K562 (cell line): ENCODE measurements around the gene SMC6. TPM values are rescaled to one million over a fixed set of nuclear protein-coding genes. Genes with fewer than 3 reads are reported as not detected.

Experiments
- BRF2 ChIP-seq: IDR thresholded peaks from 3 replicates; pipeline ENCODE4 v1.6.1; 2011; ENCODE audit warnings: borderline replicate concordance, mild to moderate bottlenecking; ENCODE audit not compliant: insufficient read length, insufficient read depth
- CBFA2T2 ChIP-seq: fragments of 450-650 bp; conservative IDR thresholded peaks from 2 replicates; pipeline ENCODE4 v1.6.1; 2017; ENCODE audit warnings: mild to moderate bottlenecking
- MTF1 ChIP-seq: fragments of 250-450 bp; sonication (Bioruptor Pico); IDR thresholded peaks from 2 replicates; pipeline ENCODE4 v1.9.0; 2021; ENCODE audit warnings: moderate library complexity, mild to moderate bottlenecking, inconsistent platforms, borderline replicate concordance
- NR2C2 ChIP-seq, 2 experiments: fragments of 200-800 bp in 1 of 2; sonication (Bioruptor generic) in 1 of 2; sonication (generic) in 1 of 2; formaldehyde crosslinking in 1 of 2; IDR thresholded peaks; 2 replicates each; pipeline versions ENCODE4 v1.6.1 to v1.8.0; 2016 to 2022; ENCODE audit warnings: mild to moderate bottlenecking in 1 of 2, missing compliant biosample characterization in 1 of 2, missing genetic modification characterization in 1 of 2, missing genetic modification reagents in 1 of 2
- POLR2A ChIP-seq: fragments of 450-650 bp; conservative IDR thresholded peaks from 2 replicates; pipeline ENCODE4 v1.6.1; 2016
- SIN3A ChIP-seq, 2 experiments: fragments of 150-350 bp in 1 of 2; IDR thresholded peaks; 2 replicates each; pipeline ENCODE4 v1.6.1; 2011 to 2016; ENCODE audit warnings: borderline replicate concordance in 2 of 2, low read depth in 2 of 2, low read length in 2 of 2, mild to moderate bottlenecking in 2 of 2, moderate library complexity in 2 of 2; ENCODE audit not compliant: control insufficient read depth in 1 of 2
- TGIF2 ChIP-seq: sonication (generic); formaldehyde crosslinking; IDR thresholded peaks from 2 replicates; pipeline ENCODE4 v1.8.1; 2022; ENCODE audit warnings: mild to moderate bottlenecking, missing genetic modification reagents, moderate library complexity
- ZBTB5 ChIP-seq: fragments of 450-650 bp; IDR thresholded peaks from 2 replicates; pipeline ENCODE4 v1.6.1; 2017; ENCODE audit warnings: antibody characterized with exemption
- polyA plus RNA-seq, 8 experiments: library from polyadenylated mRNA; depleted of rRNA in 4 of 8; stranded (reverse) in 5 of 8; unstranded in 3 of 8; fragments of >200 nt; fragmentation: Nextera tagmentation in 2 of 8; fragmentation: Illumina TruSeq in 1 of 8; extraction: Ambion mirVana in 2 of 8; extraction: Trizol in 1 of 8; gene quantifications; 2 replicates each; pipeline versions ENCODE4 v1.2.1 to v1.2.3, GENCODE V29; 2011 to 2014; ENCODE audit warnings: inconsistent platforms in 1 of 8, missing spikeins in 1 of 8
- total RNA-seq, 7 experiments: library from RNA; depleted of rRNA in 6 of 7; stranded (reverse); fragments of >200 nt in 6 of 7; fragmentation: Illumina TruSeq in 2 of 7; extraction: Trizol in 2 of 7; gene quantifications; 2 replicates each; pipeline versions ENCODE4 v1.2.1 to v1.2.3, GENCODE V29; 2011 to 2021; ENCODE audit warnings: low replicate concordance in 1 of 7

SMC6 gene
- total and polyA plus RNA-seq, 9 of the 15 experiments (the other 6 are each of a cell fraction or from before 2014, with no cell fraction given) = 14.2 to 75.9 (median 47.7) TPM

GRCh38 chr2:17660219-17660618 lies 93.4 kb downstream of the SMC6 start (continued):
- TF ChIP-seq ZBTB5 (no peak), TGIF2 (no peak), NR2C2 (CRISPR knock-in tag; IDR thresholded peaks at IDR 0.05) (no peak), NR2C2 (tag; IDR thresholded peaks at IDR 0.05) (no peak), SIN3A (IDR thresholded peaks at IDR 0.05; ENCODE audit: borderline replicate concordance in 2 of 2, control insufficient read depth in 1 of 2, low read depth in 2 of 2, low read length in 2 of 2) (no peak), MTF1 (CRISPR knock-in tag) (no peak), CBFA2T2 (no peak), POLR2A (no peak), BRF2 (no peak)
